Measurements from ENCODE around the gene BIRC3.

The BIRC3 gene

GRCh38 chr11:102317099-102317767 lies at the start of gene BIRC3:
Gene BIRC3, plus strand, starts transcription at chr11:102317484. Its CDS starts 7,026 bp downstream, at chr11:102324510.
- H3K36me3 Mint-ChIP-seq (ENCODE audit: low read depth): peaks cover 22% of the 10 kb centered on the region
- H3K27ac Mint-ChIP-seq: peak within 1 kb of the TSS; percentile 92
- peaks cover 57% of the 10 kb centered on the region for H3K4me1 Mint-ChIP-seq (ENCODE audit: low read depth)
- H3K27me3 Mint-ChIP-seq: no peaks in the 10 kb centered on the region
- H3K9me3 Mint-ChIP-seq: no peaks in the 10 kb centered on the region
- peak within 1 kb of the TSS; percentile 99 for H3K4me3 Mint-ChIP-seq
- intact Hi-C loops (cut with micrococcal nuclease): loop anchor here (1.0 to 2.0 kb wide), 2 partner anchors 14 to 23 kb away; no protein-coding TSS in a partner anchor

DNA sequence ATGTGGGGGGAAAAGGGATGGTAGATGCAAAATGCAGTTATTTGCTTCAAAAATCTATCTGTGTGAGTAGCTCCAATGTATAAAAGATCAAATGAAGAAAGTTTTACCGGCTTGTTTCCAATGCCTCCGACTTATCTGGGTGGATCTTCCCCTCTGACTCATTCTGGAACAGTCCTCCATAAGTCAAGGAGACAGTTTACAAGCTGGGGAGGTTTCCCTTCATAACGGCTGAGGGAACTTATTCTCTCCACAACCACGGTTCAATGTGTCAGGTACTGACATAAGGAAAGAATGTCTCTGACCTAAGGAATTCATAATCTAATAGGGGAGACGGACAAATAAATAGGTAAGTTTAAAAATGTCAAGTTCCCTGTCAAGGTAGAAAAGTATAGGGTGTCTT lies 49.7 kb upstream of the BIRC3 start:
- Mint-ChIP-seq H3K36me3 (ENCODE audit: low read depth) (no peaks in the 10 kb centered on the region), H3K4me1 (ENCODE audit: low read depth) (peaks cover 15% of the 10 kb centered on the region), H3K27me3 (peaks cover 60% of the 10 kb centered on the region), H3K9me3 (no peaks in the 10 kb centered on the region), H3K4me3 (no peak overlapping the region), H3K27ac (no peak overlapping the region)
- intact Hi-C loops (cut with micrococcal nuclease): no loop called here

GRCh38 chr11:102268083-102268984 lies 49.0 kb upstream of the BIRC3 start:
- peaks cover 61% of the 10 kb centered on the region for H3K27me3 Mint-ChIP-seq
- H3K27ac Mint-ChIP-seq: no peak overlapping the region
- peak overlapping the region; percentile 24 for H3K4me3 Mint-ChIP-seq
- intact Hi-C loops (cut with micrococcal nuclease): no loop called here
- H3K36me3 Mint-ChIP-seq (ENCODE audit: low read depth): no peaks in the 10 kb centered on the region
- peaks cover 16% of the 10 kb centered on the region for H3K4me1 Mint-ChIP-seq (ENCODE audit: low read depth)
- no peaks in the 10 kb centered on the region for H3K9me3 Mint-ChIP-seq

GRCh38 chr11:102268985-102269470 lies 48.3 kb upstream of the BIRC3 start:
- no peaks in the 10 kb centered on the region for H3K36me3 Mint-ChIP-seq (ENCODE audit: low read depth)
- no peaks in the 10 kb centered on the region for H3K9me3 Mint-ChIP-seq
- H3K4me1 Mint-ChIP-seq (ENCODE audit: low read depth): peaks cover 16% of the 10 kb centered on the region
- intact Hi-C loops (cut with micrococcal nuclease): no loop called here
- no peak overlapping the region for H3K27ac Mint-ChIP-seq
- H3K4me3 Mint-ChIP-seq: no peak overlapping the region
- H3K27me3 Mint-ChIP-seq: peaks cover 59% of the 10 kb centered on the region

DNA sequence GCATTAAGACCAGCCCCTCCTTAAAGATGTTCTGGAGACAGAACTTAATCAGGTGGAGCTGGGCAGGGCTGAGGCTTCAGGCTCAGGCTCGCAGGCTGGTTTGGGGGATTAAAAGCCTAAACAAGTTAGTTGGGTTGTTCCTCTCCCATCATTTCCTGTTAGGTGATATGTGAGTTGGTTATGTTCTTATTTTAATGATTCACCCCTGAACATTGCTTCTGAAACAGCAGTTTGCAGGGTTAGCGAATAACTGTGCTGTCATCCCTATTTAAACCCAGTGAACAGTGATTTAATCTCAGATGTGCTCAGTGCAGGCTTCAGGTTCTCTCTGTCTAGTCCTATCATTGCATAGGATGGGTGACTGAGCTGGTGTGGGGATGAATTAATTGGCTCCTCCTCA lies 47.4 kb upstream of the BIRC3 start:
- no peaks in the 10 kb centered on the region for H3K36me3 Mint-ChIP-seq (ENCODE audit: low read depth)
- intact Hi-C loops (cut with micrococcal nuclease): no loop called here
- H3K27me3 Mint-ChIP-seq: peaks cover 63% of the 10 kb centered on the region
- H3K9me3 Mint-ChIP-seq: no peaks in the 10 kb centered on the region
- no peak overlapping the region for H3K4me3 Mint-ChIP-seq
- peaks cover 16% of the 10 kb centered on the region for H3K4me1 Mint-ChIP-seq (ENCODE audit: low read depth)
- H3K27ac Mint-ChIP-seq: no peak overlapping the region

DNA sequence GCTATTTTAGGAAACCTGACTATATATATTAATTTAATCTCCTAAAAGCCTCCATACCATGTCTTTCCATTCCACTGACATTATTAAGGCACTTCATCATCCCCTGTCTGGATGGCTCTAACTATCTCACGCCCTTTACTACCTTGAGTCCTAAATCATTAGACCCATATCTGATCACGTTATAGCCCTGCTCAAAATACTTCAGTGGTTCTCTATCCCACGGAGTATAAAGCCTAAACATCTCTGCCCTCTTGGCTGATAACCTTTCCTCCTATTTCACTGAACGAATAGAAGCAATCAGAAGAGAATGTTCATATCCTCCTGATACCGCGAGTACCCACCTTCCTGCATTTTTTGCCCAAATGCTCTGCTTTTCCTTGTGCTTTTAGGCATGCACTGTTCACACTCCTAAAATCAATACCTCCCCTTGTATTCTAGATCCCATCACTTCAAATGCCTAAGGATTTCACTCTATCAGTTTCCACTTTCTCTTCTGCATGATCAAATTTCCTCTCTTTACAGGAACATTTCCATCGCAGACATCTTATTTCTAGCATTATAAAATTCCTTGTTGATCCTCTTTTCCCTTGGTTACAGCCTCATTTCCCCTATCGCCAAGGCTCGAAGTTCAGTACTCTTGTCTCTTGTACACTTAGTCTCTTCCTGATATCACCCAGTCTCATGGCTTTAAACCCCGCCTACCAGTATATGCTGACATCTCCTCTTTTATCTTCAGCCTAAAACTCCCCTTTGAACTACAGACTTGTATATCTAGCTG lies 45.0 kb upstream of the BIRC3 start:
- Mint-ChIP-seq H3K9me3 (no peaks in the 10 kb centered on the region), H3K36me3 (ENCODE audit: low read depth) (no peaks in the 10 kb centered on the region), H3K4me3 (no peak overlapping the region), H3K27me3 (peaks cover 66% of the 10 kb centered on the region), H3K27ac (no peak overlapping the region), H3K4me1 (ENCODE audit: low read depth) (peaks cover 22% of the 10 kb centered on the region)
- intact Hi-C loops (cut with micrococcal nuclease): no loop called here

- no peak overlapping the region for H3K27ac Mint-ChIP-seq
- no peaks in the 10 kb centered on the region for H3K36me3 Mint-ChIP-seq (ENCODE audit: low read depth)
- intact Hi-C loops (cut with micrococcal nuclease): no loop called here
- peaks cover 14% of the 10 kb centered on the region for H3K4me1 Mint-ChIP-seq (ENCODE audit: low read depth)
- no peaks in the 10 kb centered on the region for H3K9me3 Mint-ChIP-seq
- H3K4me3 Mint-ChIP-seq: no peak overlapping the region
- H3K27me3 Mint-ChIP-seq: peaks cover 56% of the 10 kb centered on the region
Observed at GRCh38 chr11:102274628-102275027, 42.7 kb upstream of the BIRC3 start.

GRCh38 chr11:102276362-102276761 lies 40.9 kb upstream of the BIRC3 start:
- intact Hi-C loops (cut with micrococcal nuclease): no loop called here
- Mint-ChIP-seq H3K4me3 (no peak overlapping the region), H3K27ac (no peak overlapping the region), H3K27me3 (peaks cover 54% of the 10 kb centered on the region), H3K36me3 (ENCODE audit: low read depth) (no peaks in the 10 kb centered on the region), H3K9me3 (no peaks in the 10 kb centered on the region), H3K4me1 (ENCODE audit: low read depth) (peaks cover 16% of the 10 kb centered on the region)

GRCh38 chr11:102276783-102277182 lies 40.5 kb upstream of the BIRC3 start:
- Mint-ChIP-seq H3K4me1 (ENCODE audit: low read depth) (peaks cover 16% of the 10 kb centered on the region), H3K4me3 (no peak overlapping the region), H3K27ac (no peak overlapping the region), H3K9me3 (no peaks in the 10 kb centered on the region), H3K27me3 (peaks cover 54% of the 10 kb centered on the region), H3K36me3 (ENCODE audit: low read depth) (no peaks in the 10 kb centered on the region)
- intact Hi-C loops (cut with micrococcal nuclease): no loop called here

GRCh38 chr11:102279641-102280170 lies 37.6 kb upstream of the BIRC3 start:
- H3K4me3 Mint-ChIP-seq: no peak overlapping the region
- no peaks in the 10 kb centered on the region for H3K9me3 Mint-ChIP-seq
- intact Hi-C loops (cut with micrococcal nuclease): no loop called here
- peaks cover 23% of the 10 kb centered on the region for H3K4me1 Mint-ChIP-seq (ENCODE audit: low read depth)
- H3K36me3 Mint-ChIP-seq (ENCODE audit: low read depth): no peaks in the 10 kb centered on the region
- no peak overlapping the region for H3K27ac Mint-ChIP-seq
- peaks cover 39% of the 10 kb centered on the region for H3K27me3 Mint-ChIP-seq

DNA sequence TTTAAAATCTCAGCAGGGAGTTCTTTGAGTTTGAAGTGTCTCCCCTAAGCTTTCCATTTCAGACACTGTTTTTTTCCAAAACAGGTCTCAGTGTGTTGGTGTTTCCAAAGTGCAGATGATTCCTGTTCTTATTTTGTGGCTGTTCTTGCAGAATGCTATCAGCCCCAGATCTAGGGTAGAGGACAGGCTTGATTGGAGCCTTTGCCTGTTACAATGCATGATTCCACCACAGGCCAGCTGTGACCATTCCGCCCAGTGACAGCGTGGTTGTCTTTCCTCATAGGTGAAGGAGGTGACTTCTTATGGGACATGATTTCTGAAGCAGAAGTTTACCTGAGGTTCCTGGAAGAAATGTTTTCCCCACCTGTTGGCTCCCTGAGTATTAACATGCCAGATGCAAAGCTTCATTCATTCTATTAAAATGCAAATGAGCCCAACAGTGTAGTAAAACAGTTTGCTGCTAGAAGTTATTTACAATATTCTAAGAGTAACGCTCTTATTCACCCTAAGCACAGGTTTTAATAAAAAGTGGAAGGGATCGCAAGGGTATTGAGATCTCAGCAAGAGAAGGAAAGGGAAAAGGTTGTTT lies 36.9 kb upstream of the BIRC3 start:
- H3K36me3 Mint-ChIP-seq (ENCODE audit: low read depth): no peaks in the 10 kb centered on the region
- no peaks in the 10 kb centered on the region for H3K9me3 Mint-ChIP-seq
- no peak overlapping the region for H3K27ac Mint-ChIP-seq
- H3K27me3 Mint-ChIP-seq: peaks cover 37% of the 10 kb centered on the region
- intact Hi-C loops (cut with micrococcal nuclease): no loop called here
- H3K4me1 Mint-ChIP-seq (ENCODE audit: low read depth): peaks cover 23% of the 10 kb centered on the region
- H3K4me3 Mint-ChIP-seq: no peak overlapping the region

DNA sequence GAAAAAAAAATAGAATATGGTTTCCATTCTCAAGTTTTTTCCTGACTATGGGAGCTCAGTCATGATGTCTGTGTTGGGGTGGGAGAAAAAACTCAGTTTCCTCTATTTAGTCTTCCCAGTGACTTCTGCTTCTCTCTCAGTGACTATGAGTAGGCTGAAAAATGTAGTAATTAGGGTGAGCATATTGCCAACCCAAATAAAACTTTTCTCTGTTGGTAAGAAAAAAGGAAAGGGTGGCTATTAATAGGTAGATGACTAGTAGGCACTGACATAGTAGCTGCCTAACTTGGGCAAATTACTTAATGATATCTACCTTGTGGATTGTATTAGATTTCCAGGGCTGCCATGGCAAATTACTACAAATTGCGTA lies 34.2 kb upstream of the BIRC3 start:
- intact Hi-C loops (cut with micrococcal nuclease): no loop called here
- no peaks in the 10 kb centered on the region for H3K36me3 Mint-ChIP-seq (ENCODE audit: low read depth)
- H3K27me3 Mint-ChIP-seq: peaks cover 24% of the 10 kb centered on the region
- H3K4me3 Mint-ChIP-seq: peak overlapping the region; percentile 48
- H3K4me1 Mint-ChIP-seq (ENCODE audit: low read depth): peaks cover 33% of the 10 kb centered on the region
- H3K9me3 Mint-ChIP-seq: no peaks in the 10 kb centered on the region
- peak overlapping the region; percentile 8 for H3K27ac Mint-ChIP-seq

GRCh38 chr11:102284008-102284407 lies 33.3 kb upstream of the BIRC3 start:
- no peaks in the 10 kb centered on the region for H3K36me3 Mint-ChIP-seq (ENCODE audit: low read depth)
- H3K4me1 Mint-ChIP-seq (ENCODE audit: low read depth): peaks cover 42% of the 10 kb centered on the region
- H3K27ac Mint-ChIP-seq: peak overlapping the region; percentile 8
- no peaks in the 10 kb centered on the region for H3K9me3 Mint-ChIP-seq
- no peak overlapping the region for H3K4me3 Mint-ChIP-seq
- peaks cover 20% of the 10 kb centered on the region for H3K27me3 Mint-ChIP-seq
- intact Hi-C loops (cut with micrococcal nuclease): no loop called here
